ENCODE measurements around the gene PLPPR3. TPM values are rescaled to one million over a fixed set of nuclear protein-coding genes. Genes with fewer than 3 reads are reported as not detected.

Gene PLPPR3
- total and polyA plus RNA-seq, 9 of the 15 experiments (the other 6 are each of a cell fraction or from before 2014, with no cell fraction given) = 0.01 to 48.2 (median 8.6) TPM

- peak; percentile 43; the same call in 1 of the 2 replicates for TF ChIP-seq EHMT2 (IDR thresholded peaks at IDR 0.05)
These were observed 5.8 kb downstream of the PLPPR3 start (continued) for GRCh38 chr19:815775-816499.

DNA sequence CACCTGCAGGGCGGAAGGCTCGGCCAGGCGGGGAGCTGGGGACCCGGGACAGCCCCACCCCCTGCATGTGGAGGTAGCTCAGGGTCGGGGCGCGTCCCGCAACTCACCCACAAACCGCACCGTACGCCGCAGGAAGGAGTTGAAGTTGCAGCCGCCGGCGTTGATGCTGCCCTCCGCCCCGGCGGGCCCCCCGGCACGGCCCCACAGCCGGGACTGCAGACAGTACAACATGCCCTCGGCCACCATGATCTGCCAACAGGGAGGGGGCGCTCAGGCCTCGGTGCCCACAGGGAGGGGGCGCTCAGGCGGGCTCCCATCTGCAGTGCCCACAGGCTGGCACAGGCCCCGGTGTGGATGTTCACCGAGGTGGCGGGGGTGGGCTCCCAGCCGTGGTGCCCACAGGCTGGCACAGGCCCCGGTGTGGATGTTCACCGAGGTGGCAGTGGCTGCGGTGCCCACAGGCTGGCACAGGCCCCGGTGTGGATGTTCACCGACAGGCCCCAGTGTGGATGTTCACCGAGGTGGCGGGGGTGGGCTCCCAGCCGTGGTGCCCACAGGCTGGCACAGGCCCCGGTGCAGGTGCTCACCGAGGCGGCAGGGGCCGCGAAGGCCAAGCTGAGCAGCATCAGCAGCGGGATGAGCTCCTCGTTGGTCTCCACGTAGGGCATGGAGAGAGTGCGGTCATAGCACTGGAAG is 6.5 kb downstream of the PLPPR3 start:
- ATAC-seq = no peak
- Histone ChIP-seq H3K9ac (ENCODE audit: insufficient read depth in 1 of 2, low read depth in 2 of 2, low read length in 2 of 2) (no peak overlapping the region), H3K4me1 (replicated peaks in 1 of 2; ENCODE audit: control insufficient read depth in 2 of 2, insufficient read depth in 2 of 2, low read length in 2 of 2) (peaks cover 0 to 49% of the 10 kb centered on the region in 2 experiments; a peak in 2 of 5 replicates), H4K20me1 (replicated peaks; ENCODE audit: control insufficient read depth, insufficient read depth, low read length) (no peaks in the 10 kb centered on the region), H3K4me2 (ENCODE audit: insufficient read depth, low read length) (no peak overlapping the region), H3K9me3 (replicated peaks; ENCODE audit: control insufficient read depth, insufficient read depth, low read depth, low read length) (peaks cover 3% of the 10 kb centered on the region), H3K4me3 (no peak overlapping the region), H3K27ac (ENCODE audit: extremely low read depth, low read depth, low read length) (no peak overlapping the region), H2AFZ (ENCODE audit: low read depth, low read length) (no peak overlapping the region), H3K36me3 (ENCODE audit: control insufficient read depth, insufficient read depth, low read length) (peaks cover 49% of the 10 kb centered on the region), H3K9me1 (ENCODE audit: control insufficient read depth, insufficient read depth, low read length) (no peaks in the 10 kb centered on the region), H3K79me2 (ENCODE audit: control insufficient read depth, insufficient read depth, low read length) (peaks cover 3% of the 10 kb centered on the region; the same call in 1 of the 3 replicates), H3K27me3 (ENCODE audit: control insufficient read depth in 2 of 2, insufficient read depth in 2 of 2, low read length in 2 of 2) (no peaks in the 10 kb centered on the region)
- intact Hi-C loops (cut with micrococcal nuclease) = no loop called here
- peak in 1 of 4 experiments; percentile 19 for DNase-seq (ENCODE audit: extremely low read depth in 1 of 4, low spot score in 3 of 4)
- no peak for FAIRE-seq
- 93% methylated on average over 28 of the region's 47 CpGs for WGBS (ENCODE audit: insufficient coverage, low coverage, missing lambda C conversion rate)
- no TSS peak for BruUV-seq (replicated peaks)
- peak; percentile 99 for TF ChIP-seq HNRNPL (IDR thresholded peaks at IDR 0.05; ENCODE audit: low read depth, low read length)
- TF ChIP-seq RBM22 (IDR thresholded peaks at IDR 0.05; ENCODE audit: low read depth, low read length, poor library complexity, severe bottlenecking) = peak; percentile 84
- peak; percentile 11 for TF ChIP-seq PRPF4 (IDR thresholded peaks at IDR 0.05; ENCODE audit: insufficient read depth, low read depth, low read length, poor library complexity, severe bottlenecking)
- no peak for TF ChIP-seq ZNF785 (CRISPR knock-in tag; IDR thresholded peaks at IDR 0.05)
- TF ChIP-seq ZNF830 (CRISPR knock-in tag; IDR thresholded peaks at IDR 0.05) = no peak
- no peak for TF ChIP-seq ZNF3 (CRISPR knock-in tag; IDR thresholded peaks at IDR 0.05)
- TF ChIP-seq CC2D1A (IDR thresholded peaks at IDR 0.05) = no peak
- no peak for TF ChIP-seq STAT5B (CRISPR knock-in tag; IDR thresholded peaks at IDR 0.05)
- peak; percentile 71 for TF ChIP-seq FIP1L1 (IDR thresholded peaks at IDR 0.05; ENCODE audit: low read depth, low read length, poor library complexity, severe bottlenecking)
- TF ChIP-seq MCM2 (IDR thresholded peaks at IDR 0.05; ENCODE audit: low read depth) = no peak
- TF ChIP-seq RBM14 (IDR thresholded peaks at IDR 0.05; ENCODE audit: borderline replicate concordance, insufficient read depth, low read depth, low read length) = 0 out of 2 replicates have a peak, but pooled peaks have one; percentile 72
- in situ Hi-C loops (cut with MboI) = no loop called here
- ChIA-PET CTCF (ENCODE audit: low intra/inter-chr PET ratio) (no interaction called here), POLR2A (interaction anchor here (0.6 to 1.4 kb wide), 8 partner anchors 9 to 224 kb away, joined by 3 to 9 read pairs (median 4); partner anchors contain the start of gene PTBP1)

Data from K562 (cell line).